PC-3 (cell line): ENCODE results near the gene CDK5. TPM values are rescaled to one million over a fixed set of nuclear protein-coding genes. Genes with fewer than 3 reads are reported as not detected.
A peak's percentile ranks its signal among the peaks of the same experiment; 100 is the strongest.

Source experiments
- ATAC-seq: fragments of 200-7000 bp; cut with Tn5 transposase; 2 replicates; pipeline ENCODE4 v1.9.1; 2020; ENCODE audit warnings: mild to moderate bottlenecking, moderate library complexity
- BruUV-seq: library from RNA; stranded (reverse); fragments of 400-500 nt; replicated peaks from 2 replicates; lab custom pipeline; 2021; lab: Mats Ljungman, UMichigan
- CTCF ChIA-PET: fragments of 300-600 bp; sonication (Branson Sonifier 250); formaldehyde crosslinking; loops from one replicate; lab custom pipeline; 2022; ENCODE audit warnings: antibody characterized with exemption; lab: Charles Lee
- POLR2A ChIA-PET: fragments of 300-600 bp; sonication (Branson Sonifier 250); formaldehyde crosslinking; loops from one replicate; lab custom pipeline; 2022; ENCODE audit warnings: antibody characterized with exemption; ENCODE audit not compliant: unreplicated experiment; lab: Charles Lee
- DNase-seq: peaks from one replicate; pipeline ENCODE4 v3.0.0-alpha.2; 2015
- H2AFZ ChIP-seq: fragments of 300-600 bp; sonication (generic); 2 replicates; pipeline ENCODE4 v1.6.0; 2016; ENCODE audit warnings: antibody characterized with exemption, low read length
- H3F3A ChIP-seq: fragments of 300-600 bp; sonication (generic); one replicate; pipeline ENCODE4 v1.6.0; 2017; ENCODE audit warnings: antibody characterized with exemption, low read length, control low read depth, mild to moderate bottlenecking; ENCODE audit not compliant: unreplicated experiment
- H3K27ac ChIP-seq: fragments of 300-600 bp; sonication (generic); 2 replicates; pipeline ENCODE4 v1.5.1; 2016; ENCODE audit warnings: mild to moderate bottlenecking, low read length
- H3K27me3 ChIP-seq: fragments of 300-600 bp; sonication (generic); 2 replicates; pipeline ENCODE4 v1.6.1; 2016; ENCODE audit warnings: low read length, mixed read lengths
- H3K36me3 ChIP-seq: fragments of 300-600 bp; sonication (generic); 2 replicates; pipeline ENCODE4 v1.6.1; 2016; ENCODE audit warnings: low read depth, mixed run types, low read length, mixed read lengths
- H3K4me1 ChIP-seq: fragments of 300-600 bp; sonication (generic); 2 replicates; pipeline ENCODE4 v1.5.1; 2016; ENCODE audit warnings: low read length; ENCODE audit not compliant: insufficient read depth
- H3K4me2 ChIP-seq: fragments of 300-600 bp; sonication (generic); 2 replicates; pipeline ENCODE4 v1.6.0; 2016; ENCODE audit warnings: low read length
- H3K4me3 ChIP-seq: fragments of 300-600 bp; sonication (generic); 2 replicates; pipeline ENCODE4 v1.5.1; 2016; ENCODE audit warnings: mild to moderate bottlenecking, low read length, mixed read lengths
- H3K79me2 ChIP-seq: fragments of 300-600 bp; sonication (generic); 2 replicates; pipeline ENCODE4 v1.6.1; 2017; ENCODE audit warnings: low read length, mixed read lengths
- H3K9ac ChIP-seq: fragments of 300-600 bp; sonication (generic); 2 replicates; pipeline ENCODE4 v1.6.0; 2016; ENCODE audit warnings: mild to moderate bottlenecking, low read length
- H3K9me2 ChIP-seq: fragments of 300-600 bp; sonication (generic); replicated peaks from 2 replicates; pipeline ENCODE4 v1.6.1; 2016; ENCODE audit warnings: mixed run types, low read length, mixed read lengths
- H3K9me3 ChIP-seq: fragments of 300-600 bp; sonication (generic); 2 replicates; pipeline ENCODE4 v1.6.1; 2016; ENCODE audit warnings: low read length, mixed read lengths
- H4K20me1 ChIP-seq: fragments of 300-600 bp; sonication (generic); 2 replicates; pipeline ENCODE4 v1.6.1; 2016; ENCODE audit warnings: low read length, mixed read lengths
- EZH2 ChIP-seq: fragments of 300-600 bp; sonication (generic); IDR thresholded peaks from one replicate; pipeline ENCODE4 v1.6.1; 2017; ENCODE audit warnings: antibody characterized with exemption, mild to moderate bottlenecking, low read length; ENCODE audit not compliant: unreplicated experiment
- EZH2phosphoT487 ChIP-seq: fragments of 300-600 bp; sonication (generic); IDR thresholded peaks from 2 replicates; pipeline ENCODE4 v1.6.1; 2018; ENCODE audit warnings: mild to moderate bottlenecking, antibody characterized with exemption, low read length, borderline replicate concordance
- intact Hi-C: fragments of 100-400 bp; cut with micrococcal nuclease; formaldehyde crosslinking; loops from 2 replicates; pipeline ENCODE4 v1.9.0; 2023
- total RNA-seq: library from RNA; depleted of rRNA; stranded (reverse); fragments of >200 nt; gene quantifications from 2 replicates; pipeline ENCODE4 v1.2.3, GENCODE V29; 2014
- TF ChIP-seq, protein P1 (sequence below): fragments of 300-600 bp; sonication (generic); conservative IDR thresholded peaks from 2 replicates; pipeline ENCODE4 v1.5.1; 2017; ENCODE audit warnings: antibody characterized with exemption, low read depth, mild to moderate bottlenecking, low read length

Gene CDK5
- total RNA-seq, 1 experiment from 2014 or later = 40.1 TPM

DNA sequence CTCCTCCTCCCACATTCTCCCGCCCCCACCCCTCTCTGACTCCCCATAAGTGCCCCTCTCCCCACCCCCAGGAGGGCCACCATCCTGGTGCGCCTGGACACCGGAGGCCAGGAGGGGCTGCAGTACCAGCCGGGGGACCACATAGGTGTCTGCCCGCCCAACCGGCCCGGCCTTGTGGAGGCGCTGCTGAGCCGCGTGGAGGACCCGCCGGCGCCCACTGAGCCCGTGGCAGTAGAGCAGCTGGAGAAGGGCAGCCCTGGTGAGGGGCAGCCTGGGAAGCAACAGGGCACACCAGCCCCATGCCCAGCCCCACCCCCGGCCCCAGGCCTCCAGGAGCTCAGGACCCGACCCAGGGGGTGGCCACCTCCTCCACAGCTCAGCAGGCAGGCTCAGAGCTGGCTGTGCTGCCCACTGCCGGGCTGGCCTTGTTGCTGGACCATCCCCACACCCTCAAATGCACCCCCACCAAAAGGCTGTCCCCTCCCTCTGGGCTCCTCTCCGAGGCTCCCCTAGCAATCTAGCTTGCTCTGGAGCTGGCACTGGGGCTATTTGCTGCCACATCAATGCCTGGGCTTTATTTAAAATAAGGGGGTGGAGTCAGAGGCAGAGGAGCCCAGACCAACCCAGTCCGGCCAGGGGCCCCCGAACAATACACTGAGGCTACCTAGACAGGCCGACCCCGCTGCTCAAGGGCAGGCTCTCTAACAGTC is 48.2 kb downstream of the CDK5 start:
- BruUV-seq = no TSS peak
- no peak for DNase-seq
- Histone ChIP-seq H3K9ac (no peak overlapping the region), H2AFZ (no peak overlapping the region), H3K4me1 (0 out of 2 replicates have a peak, but pooled peaks cover 3% of the 10 kb centered on the region), H3K27ac (no peak overlapping the region), H3F3A (no peaks in the 10 kb centered on the region), H3K4me3 (no peak overlapping the region), H3K36me3 (no peaks in the 10 kb centered on the region), H3K9me3 (no peaks in the 10 kb centered on the region), H3K27me3 (no peaks in the 10 kb centered on the region), H3K79me2 (no peaks in the 10 kb centered on the region), H3K4me2 (no peak overlapping the region), H4K20me1 (no peaks in the 10 kb centered on the region), H3K9me2 (no peaks in the 10 kb centered on the region)
- TF ChIP-seq, protein P1, sequence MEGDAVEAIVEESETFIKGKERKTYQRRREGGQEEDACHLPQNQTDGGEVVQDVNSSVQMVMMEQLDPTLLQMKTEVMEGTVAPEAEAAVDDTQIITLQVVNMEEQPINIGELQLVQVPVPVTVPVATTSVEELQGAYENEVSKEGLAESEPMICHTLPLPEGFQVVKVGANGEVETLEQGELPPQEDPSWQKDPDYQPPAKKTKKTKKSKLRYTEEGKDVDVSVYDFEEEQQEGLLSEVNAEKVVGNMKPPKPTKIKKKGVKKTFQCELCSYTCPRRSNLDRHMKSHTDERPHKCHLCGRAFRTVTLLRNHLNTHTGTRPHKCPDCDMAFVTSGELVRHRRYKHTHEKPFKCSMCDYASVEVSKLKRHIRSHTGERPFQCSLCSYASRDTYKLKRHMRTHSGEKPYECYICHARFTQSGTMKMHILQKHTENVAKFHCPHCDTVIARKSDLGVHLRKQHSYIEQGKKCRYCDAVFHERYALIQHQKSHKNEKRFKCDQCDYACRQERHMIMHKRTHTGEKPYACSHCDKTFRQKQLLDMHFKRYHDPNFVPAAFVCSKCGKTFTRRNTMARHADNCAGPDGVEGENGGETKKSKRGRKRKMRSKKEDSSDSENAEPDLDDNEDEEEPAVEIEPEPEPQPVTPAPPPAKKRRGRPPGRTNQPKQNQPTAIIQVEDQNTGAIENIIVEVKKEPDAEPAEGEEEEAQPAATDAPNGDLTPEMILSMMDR = no peak
- TF ChIP-seq EZH2 (no peak), EZH2phosphoT487 (no peak)
- POLR2A ChIA-PET = no interaction called here
- no peak for ATAC-seq
- intact Hi-C loops = no loop called here
- CTCF ChIA-PET = interaction anchor here (0.6 kb wide), 1 partner anchor 1295 kb away, joined by 4 read pairs; no protein-coding TSS in a partner anchor

DNA sequence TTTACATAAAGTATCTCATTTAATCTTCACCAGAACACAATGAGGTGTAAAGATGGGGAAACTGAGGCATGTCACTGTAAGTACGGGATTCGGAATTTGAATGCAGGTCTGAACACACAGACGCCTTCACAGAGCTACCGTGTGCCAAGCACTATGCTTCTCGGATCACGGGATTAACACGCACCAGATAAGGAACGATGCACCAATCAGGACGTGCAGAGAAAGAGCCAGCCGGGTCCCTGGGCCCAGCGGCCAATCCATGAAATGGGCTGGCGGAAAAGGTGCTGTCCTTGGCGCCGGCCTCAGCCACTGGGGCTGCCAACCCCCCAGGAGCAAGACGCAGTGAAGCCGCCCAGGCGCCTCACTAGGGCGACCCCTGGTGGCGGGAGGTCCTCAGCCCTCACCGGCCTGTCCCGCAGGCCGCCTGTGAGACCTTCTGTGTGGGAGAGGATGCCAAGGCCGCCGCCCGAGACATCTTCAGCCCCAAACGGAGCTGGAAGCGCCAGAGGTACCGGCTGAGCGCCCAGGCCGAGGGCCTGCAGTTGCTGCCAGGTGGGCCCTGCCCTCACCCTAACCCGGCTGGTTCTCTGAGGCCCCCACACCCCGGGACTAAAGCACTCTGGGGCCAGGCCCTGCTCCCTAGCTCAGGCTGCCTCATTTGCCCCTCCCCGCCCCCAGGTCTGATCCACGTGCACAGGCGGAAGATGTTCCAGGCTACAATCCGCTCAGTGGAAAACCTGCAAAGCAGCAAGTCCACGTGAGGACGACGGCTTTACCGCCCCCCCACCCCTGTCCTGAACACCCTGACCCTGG is 49.0 kb downstream of the CDK5 start:
- ATAC-seq (no peak), DNase-seq (no peak)
- Histone ChIP-seq H3K36me3 (no peaks in the 10 kb centered on the region), H3K9me2 (no peaks in the 10 kb centered on the region), H3K4me1 (peaks cover 4% of the 10 kb centered on the region; the same call in 1 of the 2 replicates), H3K4me3 (no peak overlapping the region), H3K4me2 (no peak overlapping the region), H3K27me3 (no peaks in the 10 kb centered on the region), H3K9ac (no peak overlapping the region), H3K79me2 (no peaks in the 10 kb centered on the region), H4K20me1 (no peaks in the 10 kb centered on the region), H3F3A (no peaks in the 10 kb centered on the region), H2AFZ (no peak overlapping the region), H3K9me3 (no peaks in the 10 kb centered on the region), H3K27ac (no peak overlapping the region)
- BruUV-seq = no TSS peak
- intact Hi-C loops = no loop called here
- ChIA-PET POLR2A (no interaction called here), CTCF (interaction anchor here (0.9 kb wide), 1 partner anchor 10 kb away, joined by 4 read pairs; no protein-coding TSS in a partner anchor)
- no peak for TF ChIP-seq EZH2
- TF ChIP-seq, protein P1 = peak; percentile 60
- TF ChIP-seq EZH2phosphoT487 = no peak
